HG03280 (cell line): ENCODE measurements around the gene TRABD2A.
"Not testable (repeated sequence)": the region's sequence is repeated elsewhere in the genome, so short reads cannot be mapped to it uniquely, and the experiment has no call there.

Experiments used
- ATAC-seq: cut with Tn5 transposase; IDR thresholded peaks from one replicate; pipeline ENCODE4 v1.9.1; 2021; ENCODE audit warnings: mild to moderate bottlenecking, moderate library complexity; ENCODE audit not compliant: unreplicated experiment

The TRABD2A gene

DNA sequence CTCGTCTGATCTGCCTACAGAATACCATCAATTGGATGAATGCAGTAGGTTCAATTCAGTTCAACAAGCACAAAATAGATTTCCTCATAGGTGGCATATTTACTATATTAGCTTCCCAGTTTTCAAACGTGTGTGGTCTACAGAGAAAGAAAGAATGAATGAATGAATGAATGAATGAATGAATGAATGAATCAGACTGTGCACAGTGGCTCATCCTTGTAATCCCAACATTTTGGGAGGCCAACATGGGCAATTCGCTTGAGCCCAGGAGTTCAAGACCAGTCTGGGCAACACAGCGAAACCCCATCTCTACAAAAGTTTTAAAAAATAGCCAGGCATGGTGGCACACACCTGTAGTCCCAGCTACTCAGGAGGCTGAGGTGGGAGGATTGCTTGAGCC lies 94.9 kb downstream of the TRABD2A start:
- no peak for ATAC-seq

DNA sequence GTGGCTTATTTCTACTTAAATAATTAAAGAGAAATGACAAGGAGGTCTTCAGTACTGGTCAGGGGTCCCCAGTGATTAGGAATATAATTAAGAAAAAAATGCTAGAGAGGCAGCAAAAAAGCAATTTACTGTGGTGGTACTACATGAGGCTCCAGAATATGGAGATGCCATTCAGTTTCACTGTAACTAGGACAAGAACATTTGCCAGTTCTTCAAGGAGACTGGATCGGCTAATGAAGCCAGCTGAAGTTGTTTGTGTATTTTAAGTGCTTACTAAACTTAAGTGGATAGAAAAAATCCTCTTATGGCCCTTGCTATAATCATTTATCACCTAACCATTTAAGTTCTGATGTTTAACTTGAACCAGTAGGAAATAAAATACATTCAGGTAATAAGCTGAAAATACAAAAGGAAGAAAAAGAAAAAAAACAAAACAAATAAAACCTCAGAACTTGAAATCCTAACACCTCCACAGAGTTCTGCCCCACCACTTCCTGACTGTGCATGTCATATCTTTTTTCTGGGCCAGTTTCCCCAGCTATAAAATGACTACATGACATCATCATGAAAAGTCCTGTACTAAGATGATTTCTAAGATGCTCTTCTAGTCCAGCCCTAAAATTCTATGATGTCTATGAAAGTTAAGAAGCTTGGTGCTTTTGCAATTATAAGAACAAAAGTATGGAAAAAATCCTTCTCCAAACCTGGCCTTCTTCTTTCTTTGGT lies 98.0 kb downstream of the TRABD2A start:
- no peak for ATAC-seq

DNA sequence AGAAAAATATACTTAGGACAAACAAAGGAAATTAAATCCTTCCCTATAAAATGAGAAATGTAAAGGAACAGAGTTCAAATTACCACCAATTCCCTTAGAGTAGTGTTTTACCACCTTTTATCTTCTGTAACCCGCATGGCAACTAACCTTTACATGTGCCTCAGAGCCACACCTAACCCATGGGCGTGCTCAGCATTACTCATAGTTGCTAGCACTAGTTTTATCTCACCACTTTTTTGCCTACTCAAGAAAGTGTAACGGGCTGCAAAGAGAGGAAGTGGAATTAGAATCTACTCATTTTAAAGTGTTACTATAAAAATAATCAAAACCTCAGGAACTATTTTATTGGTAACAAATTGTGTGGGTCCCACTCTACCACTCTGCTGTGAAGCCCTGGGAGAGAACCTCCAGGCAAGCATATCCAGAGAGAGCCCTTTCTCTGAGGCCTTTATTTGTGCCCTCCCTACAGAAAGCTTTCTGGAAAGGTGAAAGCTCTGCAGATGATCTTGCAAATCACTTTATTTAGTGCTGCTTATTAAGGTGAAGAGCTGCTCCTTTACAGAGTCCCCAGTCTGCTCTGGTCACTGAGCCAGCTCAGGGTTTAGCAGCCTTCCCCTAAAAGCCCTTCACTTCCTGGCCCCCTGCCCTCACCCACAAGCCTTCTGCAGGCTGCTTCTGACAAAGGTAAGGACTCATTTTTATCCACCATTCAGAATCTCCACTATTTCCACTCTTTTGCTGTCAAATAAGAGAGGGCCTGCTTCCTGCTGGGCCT lies 98.8 kb downstream of the TRABD2A start:
- ATAC-seq = no peak

GRCh38 chr2:84779781-84780180 lies 101.1 kb downstream of the TRABD2A start:
- no peak for ATAC-seq

DNA sequence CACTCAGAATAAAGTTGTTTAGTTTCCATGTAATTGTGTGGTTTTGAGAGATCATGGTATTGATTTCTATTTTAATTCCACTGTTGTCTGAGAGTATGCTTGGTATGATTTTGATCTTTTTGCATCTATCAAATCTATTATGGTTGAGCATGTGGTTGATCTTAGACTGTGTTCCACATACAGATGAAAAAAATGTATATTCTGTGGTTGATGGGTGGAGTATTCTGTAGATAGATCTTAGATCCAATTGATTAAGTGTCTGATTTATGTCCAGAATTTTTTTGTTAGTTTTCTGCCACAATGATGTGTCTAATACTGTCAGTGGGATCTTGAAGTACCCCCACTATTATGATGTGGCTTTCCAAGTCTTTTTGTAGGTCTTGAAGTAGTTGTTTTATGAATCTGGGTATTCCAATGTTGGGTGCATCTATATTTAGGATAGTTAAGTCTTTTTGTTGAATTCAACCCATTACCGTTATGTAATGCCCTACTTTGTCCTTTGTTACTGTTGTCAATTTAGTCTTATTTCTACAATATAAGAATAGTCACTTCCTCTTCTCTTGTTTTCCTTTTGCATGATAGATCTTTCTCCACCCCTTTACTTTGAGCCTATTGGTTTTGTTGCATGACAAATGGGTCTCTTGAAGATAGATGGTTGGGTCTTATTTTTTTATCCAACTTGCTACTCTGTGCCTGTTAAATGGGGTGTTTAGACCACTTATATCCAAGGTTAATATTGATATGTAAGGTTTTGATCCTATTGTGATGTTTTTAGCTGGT lies 101.8 kb downstream of the TRABD2A start:
- no peak for ATAC-seq

GRCh38 chr2:84776011-84776410 lies 104.9 kb downstream of the TRABD2A start:
- ATAC-seq = no peak

DNA sequence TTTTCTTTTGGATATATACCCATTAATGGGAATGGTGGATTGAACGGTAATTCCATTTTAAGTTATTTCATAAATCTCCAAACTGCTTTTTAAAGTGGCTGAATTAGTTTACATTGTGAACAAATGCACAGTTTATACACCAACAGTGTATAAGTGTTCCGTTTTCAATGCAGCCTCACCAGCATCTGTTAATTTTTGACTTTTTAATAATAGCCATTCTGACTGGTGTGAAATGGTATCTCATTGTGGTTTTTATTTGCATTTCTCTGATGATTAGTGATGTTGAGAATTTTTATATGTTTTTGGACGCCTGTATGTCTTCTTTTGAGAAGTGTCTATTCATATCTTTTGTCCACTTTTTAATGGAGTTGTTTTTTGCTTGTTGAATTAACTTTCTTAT lies 107.3 kb downstream of the TRABD2A start:
- not testable (repeated sequence) for ATAC-seq
